Kasumi-1 (cell line): ENCODE results near the gene PRDM5.
"Not testable (repeated sequence)": the region's sequence is repeated elsewhere in the genome, so short reads cannot be mapped to it uniquely, and the experiment has no call there.

Experiments
- DNase-seq, 2 experiments: peaks; one replicate each; lab custom pipeline; 2025; lab: John Stamatoyannopoulos, UW

PRDM5 gene

GRCh38 chr4:120753854-120754253, 168.7 kb downstream of the PRDM5 start:
- peak; percentile 15 to 17 for DNase-seq

DNA sequence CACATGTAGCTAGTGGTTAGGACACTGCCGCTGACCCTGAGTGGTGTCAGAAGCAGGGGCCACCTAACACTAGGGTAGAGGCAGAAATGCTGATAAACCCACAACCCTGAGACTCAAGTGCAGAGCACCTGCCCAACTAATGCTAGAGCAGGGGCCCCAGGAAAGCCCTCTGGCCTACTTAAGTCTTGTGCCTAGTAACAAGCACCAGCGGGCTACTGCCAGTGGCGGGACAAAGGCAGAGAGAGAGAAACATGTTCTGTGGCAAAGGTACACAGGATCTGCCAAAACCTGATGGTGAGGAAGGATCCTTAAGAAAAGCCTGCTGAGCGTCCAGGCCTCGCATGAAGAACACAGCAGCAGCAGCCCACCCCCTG, 172.4 kb downstream of the PRDM5 start:
- no peak for DNase-seq

DNA sequence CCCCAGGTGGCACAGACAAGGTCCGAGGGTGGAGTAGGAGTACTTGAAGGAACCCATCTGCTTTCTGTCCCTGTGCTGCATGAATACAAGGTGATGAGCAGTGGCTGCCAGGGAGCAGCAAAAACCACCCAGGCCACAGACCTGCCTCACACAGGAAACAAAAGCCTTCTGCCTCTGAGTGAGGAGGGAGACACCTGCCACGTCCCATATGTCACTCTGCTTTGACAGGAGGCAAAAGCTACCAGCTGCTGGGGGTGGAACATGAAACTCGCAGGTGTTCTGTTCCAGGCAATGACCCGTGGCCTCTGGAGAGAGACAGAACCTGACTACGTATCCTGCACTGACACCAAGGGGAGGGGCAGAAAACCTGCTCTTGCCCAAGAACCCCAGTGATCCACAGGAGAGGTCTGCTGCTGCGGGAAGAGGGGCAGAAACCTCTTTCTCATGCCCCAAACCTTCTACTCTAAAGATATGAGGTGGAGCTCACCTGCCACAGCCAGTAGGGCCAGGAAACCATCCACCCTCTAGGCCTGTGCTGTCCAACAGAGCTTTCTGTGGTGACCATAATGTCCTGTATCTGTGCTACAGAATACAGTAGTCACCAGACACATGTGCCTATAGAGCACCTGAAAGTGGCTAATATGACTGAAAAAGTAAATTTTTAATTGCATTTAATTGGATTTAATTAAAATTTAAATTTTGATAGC, 172.9 kb downstream of the PRDM5 start:
- no peak for DNase-seq

GRCh38 chr4:120741636-120742035, 180.9 kb downstream of the PRDM5 start:
- DNase-seq = not testable (repeated sequence)

- no peak for DNase-seq
These were observed 186.2 kb downstream of the PRDM5 start for GRCh38 chr4:120736312-120736711.

DNA sequence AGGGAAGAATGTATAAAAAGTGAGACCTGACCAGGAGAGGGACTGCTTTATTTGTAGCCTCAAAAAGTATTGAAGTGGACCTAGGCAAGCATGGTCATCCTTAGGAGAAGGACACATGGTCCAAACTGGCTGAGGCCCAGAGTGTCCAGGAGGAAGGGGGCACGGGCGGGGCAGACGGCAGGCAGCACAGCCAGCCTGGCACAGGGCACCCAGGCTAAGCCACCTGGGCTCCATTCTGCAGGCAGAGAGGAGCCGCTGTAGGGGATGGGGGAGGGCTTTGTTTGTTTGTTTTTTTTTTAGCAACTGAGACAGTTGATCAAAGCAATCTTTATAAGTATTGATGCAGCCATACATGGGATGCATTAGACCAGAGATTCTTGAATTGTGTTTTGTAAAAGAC, 188.6 kb downstream of the PRDM5 start:
- no peak for DNase-seq

- DNase-seq = no peak
These were observed 189.5 kb downstream of the PRDM5 start for GRCh38 chr4:120733054-120733453.

- no peak for DNase-seq
These were observed 191.0 kb downstream of the PRDM5 start for GRCh38 chr4:120731561-120731960.

DNA sequence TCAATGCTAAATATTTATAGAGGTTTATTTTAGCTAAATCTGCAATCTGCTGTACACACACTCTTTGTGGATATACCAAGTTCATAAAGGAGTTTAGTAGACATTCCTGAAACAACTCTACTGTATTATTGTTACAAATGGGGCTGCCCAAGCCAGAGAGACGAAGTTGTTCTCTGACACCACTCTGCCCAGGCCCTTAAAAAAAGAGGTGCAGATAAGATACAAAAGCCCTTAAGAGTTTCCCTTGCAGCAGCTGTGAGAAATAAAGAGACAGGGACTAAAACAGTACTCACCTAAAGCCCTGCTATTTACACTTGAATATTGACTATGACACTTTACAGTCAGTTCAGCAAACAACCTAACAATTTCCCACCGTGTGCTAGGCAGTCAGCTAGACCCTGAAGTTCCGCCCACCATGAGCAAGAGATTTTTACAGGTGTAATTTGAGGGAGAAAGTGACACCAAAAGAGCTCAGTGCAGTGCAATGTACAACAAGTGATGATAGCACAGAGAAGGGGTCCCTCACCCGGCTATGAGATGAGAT, 191.7 kb downstream of the PRDM5 start:
- DNase-seq = no peak

DNA sequence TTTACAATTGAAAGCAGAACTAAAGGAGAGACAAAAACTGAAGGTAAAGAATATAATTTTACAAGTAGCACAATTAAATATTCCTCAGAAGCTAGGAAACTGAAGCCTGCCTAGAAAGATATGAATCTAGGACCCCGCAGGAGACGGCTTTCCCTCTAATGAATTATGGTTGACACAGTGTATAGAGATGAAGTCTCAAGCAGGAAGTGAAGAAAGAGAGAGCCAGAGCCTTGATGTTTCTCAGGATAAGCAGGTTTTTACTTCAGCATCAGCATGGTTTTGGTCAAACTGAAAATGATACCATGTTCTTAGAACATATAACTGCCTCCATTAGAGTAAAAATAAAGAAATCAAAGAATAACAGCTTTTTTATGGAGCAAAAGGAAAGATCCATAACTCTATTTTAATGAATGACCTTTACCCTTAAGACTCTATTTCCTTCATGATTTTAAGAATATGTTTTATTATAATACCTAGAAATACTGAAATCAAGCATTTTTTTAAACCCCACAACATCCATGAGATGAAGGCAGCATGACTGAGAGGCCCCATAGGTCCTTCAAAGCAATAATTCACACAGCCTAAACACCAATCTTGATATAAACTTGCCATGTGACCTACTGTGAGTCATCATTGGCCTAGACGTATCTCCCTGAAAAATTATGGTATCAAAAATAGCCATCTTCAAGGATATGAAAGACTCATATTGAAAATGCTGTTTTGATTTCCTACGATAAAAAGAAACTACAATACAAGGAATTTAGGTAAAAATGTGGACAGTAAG, 193.4 kb downstream of the PRDM5 start:
- no peak for DNase-seq

DNA sequence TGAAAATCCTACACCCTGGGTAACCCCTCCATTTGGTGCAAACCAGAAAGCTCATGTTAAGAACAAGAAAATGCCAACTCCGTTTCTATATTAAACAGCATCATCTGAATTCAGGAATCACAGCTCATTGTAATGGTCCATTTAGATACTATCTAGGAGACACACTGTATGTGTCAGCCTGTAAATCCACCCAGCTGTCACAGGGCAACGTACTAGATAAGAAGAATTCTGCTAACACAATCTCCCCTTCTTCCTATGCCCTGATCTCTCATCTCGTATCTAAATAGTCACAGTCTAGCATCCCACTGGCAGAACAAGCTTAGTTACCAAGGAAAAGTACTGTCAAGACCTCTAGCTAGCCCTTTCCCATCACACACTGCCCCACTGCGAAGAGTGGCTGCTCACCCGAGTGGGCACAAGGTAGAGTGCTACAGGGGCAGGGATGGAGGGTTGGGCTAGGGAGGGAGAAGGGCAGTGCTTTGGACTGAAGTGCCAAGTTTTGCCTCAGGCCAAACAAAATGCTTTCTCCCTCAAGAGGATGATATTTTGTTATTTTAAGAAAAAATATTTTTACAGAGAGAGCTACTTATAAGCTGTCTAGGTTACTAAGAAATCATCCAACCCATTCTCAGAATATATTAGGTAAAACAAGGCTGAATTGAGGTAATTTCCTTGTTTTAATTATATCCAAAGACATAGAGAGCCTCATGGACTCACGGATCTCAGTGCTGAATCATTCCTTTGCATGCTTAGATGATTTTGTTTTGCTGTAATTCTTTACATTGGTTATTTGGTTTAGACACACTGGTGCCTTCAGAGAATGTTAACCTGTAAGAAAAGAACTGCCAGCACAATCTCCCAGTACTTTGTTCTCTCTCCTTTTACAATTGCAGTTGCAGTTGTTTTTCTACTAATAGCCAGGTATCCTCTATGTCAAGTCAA, 196.6 kb downstream of the PRDM5 start:
- no peak for DNase-seq

DNA sequence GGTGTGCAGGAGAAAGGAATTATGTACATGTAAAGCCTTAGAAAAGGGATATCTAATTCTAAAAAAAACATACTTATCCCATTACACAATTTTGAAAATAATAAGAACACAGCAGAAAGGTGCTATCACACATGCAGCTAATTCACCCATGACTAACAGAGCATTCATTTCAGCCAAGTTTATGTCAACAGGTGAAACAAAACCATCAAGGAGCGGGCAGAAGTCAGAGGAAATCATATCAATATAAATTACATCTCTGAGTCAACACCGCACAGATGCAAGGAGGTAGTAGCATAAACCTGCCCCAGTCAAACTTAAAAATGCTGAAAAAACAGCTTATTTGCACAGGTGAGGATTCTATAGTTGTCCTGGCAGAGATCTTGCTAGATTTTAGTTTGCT, 197.9 kb downstream of the PRDM5 start:
- no peak for DNase-seq

DNA sequence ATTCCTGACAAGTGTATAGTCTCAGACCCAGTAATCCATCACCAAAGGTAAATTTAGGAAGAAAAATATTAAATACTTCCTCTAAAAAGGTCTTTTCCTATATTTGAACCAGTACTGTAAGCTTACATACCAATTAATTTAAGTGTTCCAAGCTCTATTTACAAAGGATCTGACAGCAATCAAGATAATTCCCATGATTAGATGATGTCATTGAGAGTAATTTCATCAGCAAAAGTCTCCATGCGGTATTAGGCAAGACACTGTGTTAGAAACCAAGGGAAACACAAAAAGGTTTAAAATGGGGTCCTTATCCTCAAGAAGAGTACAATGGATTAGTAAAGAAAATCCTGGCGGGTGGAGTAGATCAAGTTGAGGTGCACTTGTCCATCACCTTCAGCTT, 198.5 kb downstream of the PRDM5 start:
- DNase-seq = no peak

- DNase-seq = no peak
These were observed 199.4 kb downstream of the PRDM5 start for GRCh38 chr4:120723105-120723504.

GRCh38 chr4:120722655-120723054, 199.9 kb downstream of the PRDM5 start:
- DNase-seq = no peak

- no peak for DNase-seq
These were observed 202.1 kb downstream of the PRDM5 start for GRCh38 chr4:120720354-120720934.

- peak; percentile 63 to 76 for DNase-seq
These were observed 203.5 kb downstream of the PRDM5 start for GRCh38 chr4:120718979-120719566.

GRCh38 chr4:120716346-120716745, 206.2 kb downstream of the PRDM5 start:
- DNase-seq = no peak

- DNase-seq = no peak
These were observed 208.0 kb downstream of the PRDM5 start for GRCh38 chr4:120714417-120715010.

GRCh38 chr4:120709991-120710390, 212.5 kb downstream of the PRDM5 start:
- no peak for DNase-seq

DNA sequence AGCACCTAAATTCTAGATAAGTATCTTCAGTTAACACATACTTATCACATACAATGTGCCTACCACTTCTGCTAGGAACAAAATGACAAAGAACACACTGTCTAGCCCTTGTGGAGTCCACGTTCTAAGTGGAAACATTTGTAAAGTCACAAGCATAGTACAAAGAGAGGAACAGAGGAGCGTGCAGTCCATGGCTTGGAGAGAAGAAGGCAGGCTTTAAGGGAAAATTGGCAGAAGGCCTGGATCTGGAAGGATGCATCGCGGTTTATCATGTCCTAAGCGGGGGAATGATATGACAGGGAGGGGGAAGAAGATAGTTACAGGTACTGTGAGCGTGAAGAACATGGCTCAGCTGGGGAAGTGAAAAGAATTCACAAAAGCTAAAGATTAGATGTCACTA, 218.0 kb downstream of the PRDM5 start:
- DNase-seq = no peak
